GM21526 (cell line): ENCODE measurements around the gene CLEC18C.
"Not testable (repeated sequence)": the region's sequence is repeated elsewhere in the genome, so short reads cannot be mapped to it uniquely, and the experiment has no call there.

Experiments used
- ATAC-seq: cut with Tn5 transposase; IDR thresholded peaks from one replicate; pipeline ENCODE4 v1.9.1; 2021; ENCODE audit warnings: moderate library complexity; ENCODE audit not compliant: unreplicated experiment, low FRiP score

CLEC18C gene

DNA sequence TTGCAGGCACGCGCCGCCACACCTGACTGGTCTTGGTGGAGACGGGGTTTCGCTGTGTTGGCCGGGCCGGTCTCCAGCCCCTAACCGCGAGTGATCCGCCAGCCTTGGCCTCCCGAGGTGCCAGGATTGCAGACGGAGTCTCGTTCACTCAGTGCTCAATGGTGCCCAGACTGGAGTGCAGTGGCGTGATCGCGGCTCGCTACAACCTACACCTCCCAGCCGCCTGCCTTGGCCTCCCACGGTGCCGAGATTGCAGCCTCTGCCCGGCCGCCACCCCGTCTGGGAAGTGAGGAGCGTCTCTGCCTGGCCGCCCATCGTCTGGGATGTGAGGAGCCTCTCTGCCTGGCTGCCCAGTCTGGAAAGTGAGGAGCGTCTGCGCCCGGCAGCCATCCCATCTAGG is 30.4 kb downstream of the CLEC18C start:
- ATAC-seq = not testable (repeated sequence)

DNA sequence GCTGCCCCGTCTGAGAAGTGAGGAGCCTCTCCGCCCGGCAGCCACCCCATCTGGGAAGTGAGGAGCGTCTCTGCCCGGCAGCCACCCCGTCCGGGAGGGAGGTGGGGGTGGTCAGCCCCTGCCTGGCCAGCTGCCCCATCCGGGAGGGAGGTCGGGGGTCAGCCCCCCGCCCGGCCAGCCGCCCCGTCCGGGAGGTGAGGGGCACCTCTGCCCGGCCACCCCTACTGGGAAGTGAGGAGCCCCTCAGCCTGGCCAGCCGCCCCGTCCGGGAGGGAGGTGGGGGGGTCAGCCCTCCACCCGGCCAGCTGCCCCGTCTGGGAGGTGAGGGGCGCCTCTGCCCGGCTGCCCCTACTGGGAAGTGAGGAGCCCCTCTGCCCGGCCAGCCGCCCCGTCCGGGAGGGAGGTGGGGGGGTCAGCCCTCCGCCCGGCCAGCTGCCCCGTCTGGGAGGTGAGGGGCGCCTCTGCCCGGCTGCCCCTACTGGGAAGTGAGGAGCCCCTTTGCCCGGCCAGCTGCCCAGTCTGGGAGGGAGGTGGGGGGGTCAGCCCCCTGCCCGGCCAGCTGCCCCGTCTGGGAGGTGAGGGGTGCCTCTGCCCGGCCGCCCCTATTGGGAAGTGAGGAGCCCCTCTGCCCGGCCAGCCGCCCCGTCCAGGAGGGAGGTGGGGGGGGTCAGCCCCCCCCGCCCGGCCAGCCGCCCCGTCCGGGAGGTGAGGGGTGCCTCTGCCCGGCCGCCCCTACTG is 31.2 kb downstream of the CLEC18C start:
- not testable (repeated sequence) for ATAC-seq

DNA sequence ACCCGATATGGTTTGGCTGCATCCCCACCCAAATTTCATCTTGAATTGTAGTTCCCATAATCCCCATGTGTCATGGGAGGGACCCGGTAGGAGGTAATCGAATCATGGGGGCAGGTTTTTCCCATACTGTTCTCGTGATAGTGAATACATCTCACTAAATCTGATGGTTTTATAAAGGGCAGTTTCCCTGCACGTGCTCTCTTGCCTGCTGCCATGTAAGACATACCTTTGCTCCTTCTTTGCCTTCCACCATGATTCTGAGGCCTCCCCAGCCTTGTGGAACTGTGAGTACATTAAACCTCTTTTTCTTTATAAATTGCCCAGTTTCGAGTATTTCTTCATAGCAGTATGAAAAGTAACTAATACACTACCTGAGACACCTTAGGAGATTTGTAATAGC is 32.8 kb downstream of the CLEC18C start:
- not testable (repeated sequence) for ATAC-seq

DNA sequence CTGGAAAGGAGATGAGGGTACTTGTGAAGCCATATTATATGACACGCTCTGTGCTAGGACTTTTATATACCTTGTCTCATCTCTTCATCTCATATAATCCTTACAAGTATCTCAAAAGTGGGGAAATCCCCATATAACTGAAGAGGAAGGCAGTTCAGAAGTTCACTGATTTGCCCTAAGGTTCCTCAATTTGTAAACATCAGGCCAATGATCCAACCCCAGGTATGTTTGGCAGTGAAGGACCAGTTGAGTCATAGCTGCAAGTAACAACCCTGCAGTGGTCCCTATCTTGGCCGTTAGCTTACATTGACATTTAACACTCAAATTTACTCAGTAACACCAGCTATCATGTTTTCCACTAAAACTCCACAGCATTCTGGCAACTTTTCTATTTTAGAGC is 45.0 kb downstream of the CLEC18C start:
- ATAC-seq = not testable (repeated sequence)

DNA sequence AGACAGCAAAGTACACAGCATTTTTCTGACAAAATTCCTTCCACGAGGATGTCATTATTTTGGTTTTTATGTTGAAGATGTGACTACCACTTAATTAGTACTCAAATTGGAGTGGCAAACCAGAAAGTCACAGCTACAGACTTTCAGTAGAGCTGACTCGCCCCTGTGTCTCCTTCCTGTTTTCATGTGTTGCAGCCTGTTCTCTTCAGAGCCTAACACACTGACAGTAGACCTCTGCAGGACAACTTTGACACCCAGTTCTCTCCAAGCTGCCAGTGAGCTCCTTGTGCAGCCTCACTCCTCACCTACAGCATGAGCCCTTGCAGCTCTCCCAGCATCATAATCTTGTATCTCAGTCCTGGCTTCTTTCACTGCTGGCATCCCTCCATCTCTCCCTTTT is 49.0 kb downstream of the CLEC18C start:
- ATAC-seq = not testable (repeated sequence)

DNA sequence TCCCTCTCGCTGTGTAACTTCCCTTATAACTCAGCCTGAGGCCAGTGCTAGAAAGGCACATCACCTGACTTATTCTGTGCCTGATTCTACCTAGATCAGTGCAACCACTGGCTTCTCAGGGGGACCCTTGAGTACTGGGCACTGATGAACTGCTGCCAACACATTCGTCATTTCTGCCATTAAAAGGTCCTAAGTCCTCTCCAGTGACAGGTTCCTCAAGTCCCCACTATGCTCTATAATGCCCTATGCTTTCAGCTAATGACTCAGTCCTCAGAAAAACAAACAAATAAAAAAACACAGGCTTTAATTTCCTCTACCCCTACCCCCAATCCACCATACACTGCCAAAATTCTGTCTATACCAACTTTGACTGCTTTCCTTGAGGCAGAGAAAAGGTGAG is 49.6 kb downstream of the CLEC18C start:
- not testable (repeated sequence) for ATAC-seq

DNA sequence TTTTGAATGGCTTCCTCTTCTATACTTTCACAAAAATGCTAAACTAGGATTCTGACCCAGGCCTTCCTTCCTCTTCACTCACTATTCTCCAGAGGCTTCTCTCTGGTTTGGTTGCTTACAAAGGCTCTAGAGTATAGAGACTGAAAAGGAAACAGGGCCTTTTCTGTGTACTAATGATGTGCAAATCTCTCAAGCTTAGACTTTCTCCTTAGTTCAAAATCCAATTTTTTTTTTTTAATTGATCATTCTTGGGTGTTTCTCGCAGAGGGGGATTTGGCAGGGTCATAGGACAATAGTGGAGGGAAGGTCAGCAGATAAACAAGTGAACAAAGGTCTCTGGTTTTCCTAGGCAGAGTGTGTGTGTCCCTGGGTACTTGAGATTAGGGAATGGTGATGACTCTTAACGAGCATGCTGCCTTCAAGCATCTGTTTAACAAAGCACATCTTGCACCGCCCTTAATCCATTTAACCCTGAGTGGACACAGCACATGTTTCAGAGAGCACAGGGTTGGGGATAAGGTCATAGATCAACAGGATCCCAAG is 50.5 kb downstream of the CLEC18C start:
- not testable (repeated sequence) for ATAC-seq

DNA sequence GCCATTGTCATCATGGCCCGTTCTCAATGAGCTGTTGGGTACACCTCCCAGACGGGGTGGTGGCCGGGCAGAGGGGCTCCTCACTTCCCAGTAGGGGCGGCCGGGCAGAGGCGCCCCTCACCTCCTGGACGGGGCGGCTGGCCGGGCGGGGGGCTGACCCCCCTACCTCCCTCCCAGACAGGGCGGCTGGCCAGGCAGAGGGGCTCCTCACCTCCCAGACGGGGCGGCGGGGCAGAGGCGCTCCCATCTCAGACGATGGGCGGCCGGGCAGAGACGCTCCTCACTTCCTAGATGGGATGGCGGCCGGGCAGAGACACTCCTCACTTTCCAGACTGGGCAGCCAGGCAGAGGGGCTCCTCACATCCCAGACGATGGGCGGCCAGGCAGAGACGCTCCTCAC is 51.1 kb downstream of the CLEC18C start:
- not testable (repeated sequence) for ATAC-seq

- ATAC-seq = not testable (repeated sequence)
Measured at GRCh38 chr16:70225430-70225829, 51.8 kb downstream of the CLEC18C start.

DNA sequence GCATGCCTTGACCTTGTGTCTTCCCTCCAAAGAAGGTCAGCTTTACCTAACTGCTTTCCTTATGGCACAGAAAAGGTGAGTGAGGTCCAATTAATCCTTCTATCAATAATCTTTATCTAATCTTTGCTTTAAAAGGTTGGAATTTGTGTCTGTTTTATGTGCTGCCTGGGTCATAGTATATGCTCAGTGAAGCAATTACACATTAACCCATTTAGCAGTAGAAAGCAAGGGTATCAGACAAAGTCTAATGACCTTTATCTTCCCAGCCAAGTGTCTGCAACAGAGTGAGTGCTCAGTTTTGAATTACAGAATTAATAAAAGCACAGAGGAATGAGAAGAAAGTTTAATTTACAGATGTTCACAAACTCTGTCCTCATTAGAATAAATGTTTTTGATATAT is 52.4 kb downstream of the CLEC18C start:
- ATAC-seq = not testable (repeated sequence)

GRCh38 chr16:70231831-70232230 is 58.2 kb downstream of the CLEC18C start:
- not testable (repeated sequence) for ATAC-seq
